IgD-negative memory B cell (primary cell): ENCODE results near the gene SLC35F3. TPM values are rescaled to one million over a fixed set of nuclear protein-coding genes. Genes with fewer than 3 reads are reported as not detected.
"Not testable (repeated sequence)": the region's sequence is repeated elsewhere in the genome, so short reads cannot be mapped to it uniquely, and the experiment has no call there.

ENCODE experiments used
- H3K27ac Mint-ChIP-seq, 3 donors: one replicate each; pipeline ENCODE4 v1.8.0; 2020 to 2022; ENCODE audit warnings: mild to moderate bottlenecking in 3 of 3, mixed read lengths in 3 of 3, moderate library complexity in 1 of 3
- H3K27me3 Mint-ChIP-seq: one replicate; pipeline ENCODE4 v1.8.0; 2021; ENCODE audit warnings: mixed read lengths
- H3K36me3 Mint-ChIP-seq: one replicate; pipeline ENCODE4 v1.8.0; 2020; ENCODE audit warnings: mild to moderate bottlenecking, mixed read lengths
- H3K4me1 Mint-ChIP-seq, 3 donors: one replicate each; pipeline ENCODE4 v1.8.0; 2020 to 2022; ENCODE audit warnings: mixed read lengths in 3 of 3, mild to moderate bottlenecking in 1 of 3
- H3K4me3 Mint-ChIP-seq, 4 donors: one replicate each; pipeline ENCODE4 v1.8.0; 2020 to 2022; ENCODE audit warnings: mild to moderate bottlenecking in 4 of 4, mixed read lengths in 4 of 4, moderate library complexity in 3 of 4
- H3K9me3 Mint-ChIP-seq, 3 donors: one replicate each; pipeline ENCODE4 v1.8.0; 2020 to 2021; ENCODE audit warnings: mixed read lengths in 3 of 3, mild to moderate bottlenecking in 1 of 3
- polyA plus RNA-seq: library from polyadenylated mRNA; unstranded; fragments of 300-500 nt; fragmentation: Illumina TruSeq; gene quantifications from one replicate; pipeline ENCODE4 v1.2.3, GENCODE V29; 2021

Gene SLC35F3
- polyA plus RNA-seq, 1 donor from 2014 or later: not detected

DNA sequence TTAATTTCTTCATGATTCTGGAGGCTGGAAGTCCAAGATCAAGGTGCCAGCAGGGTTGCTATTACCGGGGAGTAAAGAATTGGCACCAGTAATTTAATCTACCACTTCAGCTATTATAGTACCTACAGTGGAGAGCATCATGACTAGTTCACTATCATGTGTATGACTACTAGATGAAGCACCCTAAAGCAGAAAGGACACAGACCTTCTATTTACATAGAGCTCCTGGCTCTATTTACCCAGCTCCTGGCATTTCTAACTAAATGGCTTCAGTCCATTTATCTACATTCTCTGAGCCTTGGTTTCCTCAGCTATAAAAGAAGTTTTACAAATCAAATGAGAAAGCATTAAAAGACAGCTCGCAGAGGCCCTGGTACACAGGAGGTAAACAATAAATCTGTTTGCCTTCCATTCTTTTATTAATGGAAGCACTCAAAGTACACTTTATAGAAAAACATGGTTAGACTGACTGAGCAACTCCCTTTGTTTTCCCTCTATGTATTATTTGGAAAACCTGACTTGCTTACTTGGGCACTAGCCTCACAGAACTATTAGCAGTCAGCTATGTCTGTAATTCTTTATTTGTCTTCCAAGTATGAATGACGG is 203.0 kb downstream of the SLC35F3 start:
- Mint-ChIP-seq H3K27me3 (peaks cover 7% of the 10 kb centered on the region), H3K27ac (no peak overlapping the region), H3K4me1 (no peaks in the 10 kb centered on the region), H3K4me3 (no peak overlapping the region), H3K36me3 (no peaks in the 10 kb centered on the region), H3K9me3 (peaks cover 0 to 2% (median 2%) of the 10 kb centered on the region in 3 donors)

DNA sequence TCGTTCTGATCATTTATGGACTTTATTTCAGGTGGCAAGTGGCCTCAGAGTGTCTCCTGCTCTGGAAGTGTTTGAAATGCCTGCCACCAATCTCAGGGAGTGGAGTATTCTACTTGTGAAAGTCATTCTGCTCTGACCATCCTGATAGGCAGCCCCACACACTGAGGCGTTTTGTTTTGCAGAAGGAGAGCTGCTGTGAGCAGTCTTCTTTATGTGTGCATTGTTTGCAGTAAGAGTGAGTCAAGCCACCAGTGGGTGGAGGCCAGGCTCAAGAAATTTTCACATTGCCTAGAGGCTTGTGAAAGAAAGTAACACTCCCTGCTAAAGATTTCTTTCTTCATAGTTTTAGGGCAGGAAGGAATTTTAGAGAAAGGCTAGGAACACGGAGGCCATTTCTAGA is 204.4 kb downstream of the SLC35F3 start:
- no peaks in the 10 kb centered on the region for H3K4me1 Mint-ChIP-seq
- H3K27me3 Mint-ChIP-seq: peaks cover 2% of the 10 kb centered on the region
- no peak overlapping the region for H3K27ac Mint-ChIP-seq
- no peaks in the 10 kb centered on the region for H3K9me3 Mint-ChIP-seq
- H3K4me3 Mint-ChIP-seq: no peak overlapping the region
- H3K36me3 Mint-ChIP-seq: no peaks in the 10 kb centered on the region

DNA sequence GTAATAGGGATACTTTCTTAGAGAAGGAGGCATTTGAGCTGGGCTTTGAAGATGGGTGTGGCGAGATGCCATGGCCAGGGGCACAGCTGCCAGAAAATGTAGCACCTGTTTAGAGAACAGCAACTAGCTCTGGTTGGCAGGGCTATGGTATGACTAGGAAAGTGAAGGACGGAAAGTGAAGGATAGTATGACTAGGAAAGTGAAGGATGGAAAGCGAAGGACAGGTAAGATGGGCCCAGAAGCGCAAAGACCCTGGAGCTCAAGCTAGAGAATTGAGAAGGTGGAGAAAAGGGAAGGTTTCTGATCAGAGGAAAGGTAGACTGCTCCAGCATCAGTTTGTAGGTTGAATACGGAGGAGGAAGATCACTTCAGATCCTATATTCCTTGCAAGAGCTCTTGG is 205.4 kb downstream of the SLC35F3 start:
- Mint-ChIP-seq H3K4me3 (no peak overlapping the region), H3K27me3 (peaks cover 2% of the 10 kb centered on the region), H3K9me3 (no peaks in the 10 kb centered on the region), H3K4me1 (peaks cover 1 to 5% (median 2%) of the 10 kb centered on the region in 3 donors), H3K27ac (no peak overlapping the region), H3K36me3 (no peaks in the 10 kb centered on the region)

DNA sequence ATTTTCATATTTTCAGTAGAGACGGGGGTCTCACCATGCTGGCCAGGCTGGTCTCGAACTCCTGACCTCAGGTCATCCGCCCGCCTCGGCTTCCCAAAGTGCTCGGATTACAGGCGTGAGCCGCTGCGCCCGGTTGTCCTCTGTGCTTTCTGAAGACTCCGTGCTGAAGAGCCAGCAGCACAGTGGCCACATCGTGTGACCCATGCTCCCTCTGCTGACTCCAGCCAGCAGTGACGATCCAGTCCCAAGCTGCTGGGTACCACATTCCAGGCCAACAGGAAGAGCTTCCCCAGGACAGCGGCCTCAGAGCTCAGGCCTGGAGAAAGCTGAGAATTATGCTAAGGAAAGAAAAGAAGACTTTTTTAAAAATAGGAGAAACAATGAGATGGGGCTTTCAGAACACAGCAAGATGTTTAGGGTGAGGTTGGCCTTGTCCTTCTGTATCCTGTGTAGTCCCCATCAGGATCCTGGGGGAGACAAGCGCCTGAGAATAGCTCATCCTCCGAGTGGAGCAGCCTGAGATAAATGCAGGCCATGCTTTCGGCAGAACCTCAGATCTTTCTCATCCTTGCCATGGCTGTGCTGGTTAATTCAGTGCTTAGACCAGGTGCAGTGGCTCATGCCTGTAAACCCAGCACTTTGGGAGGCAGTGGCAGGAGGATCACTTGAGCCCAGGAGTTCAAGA is 207.1 kb downstream of the SLC35F3 start:
- H3K27ac Mint-ChIP-seq: no peak overlapping the region
- peaks cover 2% of the 10 kb centered on the region for H3K27me3 Mint-ChIP-seq
- peaks cover 2 to 7% (median 2%) of the 10 kb centered on the region in 3 donors for H3K4me1 Mint-ChIP-seq
- H3K4me3 Mint-ChIP-seq: no peak overlapping the region
- no peaks in the 10 kb centered on the region for H3K36me3 Mint-ChIP-seq
- no peaks in the 10 kb centered on the region for H3K9me3 Mint-ChIP-seq

DNA sequence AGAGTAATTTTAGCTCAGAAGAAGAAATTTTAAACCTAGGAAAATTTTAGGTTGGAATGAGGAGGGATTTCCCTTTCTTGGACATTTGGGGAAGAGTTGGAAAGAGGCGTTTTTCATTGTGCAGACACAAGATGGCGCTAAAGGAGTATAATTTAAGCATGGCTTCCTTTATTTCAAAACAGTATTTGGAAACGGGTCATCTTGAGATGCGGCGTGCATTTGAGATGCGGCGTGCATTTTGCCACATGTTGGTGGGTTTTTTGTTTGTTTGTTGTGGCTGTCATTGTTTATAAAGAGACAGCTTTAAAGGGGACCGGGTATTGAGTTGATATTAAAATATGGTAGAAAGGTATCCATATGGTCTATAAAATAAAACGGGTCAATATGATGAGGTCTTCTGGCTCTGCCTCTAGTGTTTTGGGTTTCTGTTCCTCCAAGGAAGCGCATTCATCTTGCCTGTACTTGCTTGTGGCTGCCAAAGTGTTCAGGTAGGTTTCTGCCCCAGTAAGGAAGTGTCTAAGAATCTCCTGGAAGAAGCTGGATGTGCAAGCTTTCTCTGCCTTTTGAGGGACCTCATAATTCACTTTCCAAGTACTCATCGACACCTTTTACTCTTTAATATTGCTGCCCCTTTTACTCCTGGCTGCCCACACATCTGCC is 210.3 kb downstream of the SLC35F3 start:
- Mint-ChIP-seq H3K4me3 (no peak overlapping the region), H3K4me1 (peaks cover 2 to 7% (median 2%) of the 10 kb centered on the region in 3 donors), H3K27me3 (peaks cover 2% of the 10 kb centered on the region), H3K27ac (no peak overlapping the region), H3K36me3 (no peaks in the 10 kb centered on the region), H3K9me3 (no peaks in the 10 kb centered on the region)

DNA sequence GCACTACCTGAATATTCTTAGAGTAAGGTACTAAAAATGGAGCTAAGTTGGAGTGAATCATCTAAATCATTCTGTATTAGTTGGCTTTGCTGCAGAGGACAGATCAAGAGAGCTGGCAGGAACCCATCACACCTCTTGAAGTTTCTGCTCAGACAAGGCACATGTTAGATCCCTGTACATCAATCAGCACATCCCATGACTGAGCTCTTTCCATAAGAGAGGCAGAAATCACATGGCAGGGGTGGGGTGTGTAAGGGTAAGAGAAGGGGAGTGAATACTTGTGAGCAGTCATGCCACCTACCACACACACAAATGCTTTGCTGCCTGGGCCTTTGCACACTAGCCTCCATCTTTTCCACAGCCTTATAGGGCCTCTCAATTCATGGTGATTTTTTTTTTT is 214.4 kb downstream of the SLC35F3 start:
- Mint-ChIP-seq H3K4me1 (peaks cover 2 to 7% (median 2%) of the 10 kb centered on the region in 3 donors), H3K27me3 (peaks cover 4% of the 10 kb centered on the region), H3K27ac (no peak overlapping the region), H3K4me3 (no peak overlapping the region), H3K36me3 (no peaks in the 10 kb centered on the region), H3K9me3 (peaks cover 0 to 7% (median 0%) of the 10 kb centered on the region in 3 donors)

DNA sequence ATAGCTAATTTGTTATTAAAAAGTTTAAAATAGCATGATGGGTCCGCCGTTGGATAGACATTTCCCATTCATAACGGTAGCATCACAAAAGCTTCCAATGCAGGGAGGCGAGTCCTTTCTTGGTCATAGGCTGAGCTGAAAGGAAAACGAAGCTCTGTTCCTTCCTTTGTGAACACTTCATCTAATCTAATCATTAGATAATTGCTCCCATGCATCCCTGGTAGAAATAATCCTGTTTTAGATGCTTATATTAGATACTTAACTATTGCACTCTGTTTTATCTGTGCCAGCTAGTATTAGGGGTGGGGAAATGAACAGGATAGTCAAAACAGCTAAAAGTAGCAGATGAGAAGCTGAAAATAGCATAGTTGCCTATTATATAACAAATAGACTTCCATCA is 215.0 kb downstream of the SLC35F3 start:
- Mint-ChIP-seq H3K4me3 (no peak overlapping the region), H3K36me3 (no peaks in the 10 kb centered on the region), H3K9me3 (peaks cover 0 to 7% (median 0%) of the 10 kb centered on the region in 3 donors), H3K27ac (no peak overlapping the region), H3K4me1 (peaks cover 2 to 6% (median 2%) of the 10 kb centered on the region in 3 donors), H3K27me3 (peaks cover 5% of the 10 kb centered on the region)

DNA sequence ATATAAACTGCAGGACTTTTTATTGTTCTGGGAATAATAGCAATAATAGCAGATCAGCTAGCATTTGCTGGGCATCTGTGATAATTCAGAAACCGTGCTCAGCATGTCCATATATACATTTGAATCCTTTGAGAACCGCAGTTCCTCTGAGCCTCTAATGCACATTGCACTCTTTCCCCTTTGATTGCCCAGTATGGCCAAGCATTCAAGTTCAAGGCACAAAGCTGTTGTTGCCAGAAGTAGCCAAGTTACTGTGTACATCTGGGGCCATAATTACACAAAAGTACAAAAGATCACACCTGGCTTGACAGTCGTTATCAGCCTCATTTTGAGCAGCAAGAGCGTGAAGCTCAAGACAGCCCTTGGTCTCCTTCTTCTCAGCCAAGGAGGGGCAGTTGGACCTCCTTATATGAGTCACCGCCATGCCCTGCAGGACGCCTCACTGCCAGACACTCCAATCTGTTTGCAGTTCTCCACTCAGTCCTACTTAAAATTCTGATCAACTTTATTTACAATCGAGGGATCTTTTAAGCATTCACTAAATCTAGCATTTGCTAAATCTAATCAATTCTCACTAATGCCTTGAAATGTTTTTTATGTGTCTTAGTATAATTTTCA is 216.0 kb downstream of the SLC35F3 start:
- Mint-ChIP-seq H3K27me3 (peaks cover 9% of the 10 kb centered on the region), H3K9me3 (peaks cover 0 to 7% (median 0%) of the 10 kb centered on the region in 3 donors), H3K27ac (no peak overlapping the region)

DNA sequence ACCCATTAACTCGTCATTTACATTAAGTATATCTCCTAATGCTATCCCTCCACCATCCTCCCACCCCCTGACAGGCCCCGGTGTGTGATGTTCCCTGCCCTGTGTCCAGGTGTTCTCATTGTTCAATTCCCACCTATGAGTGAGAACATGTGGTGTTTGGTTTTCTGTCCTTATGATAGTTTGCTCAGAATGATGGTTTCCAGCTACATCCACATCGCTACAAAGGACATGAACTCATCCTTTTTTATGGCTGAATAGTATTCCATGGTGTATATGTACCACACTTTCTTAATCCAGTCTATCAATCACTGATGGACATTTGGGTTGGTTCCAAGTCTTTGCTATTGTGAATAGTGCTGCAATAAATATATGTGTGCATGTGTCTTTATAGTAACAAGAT is 217.2 kb downstream of the SLC35F3 start:
- not testable (repeated sequence) for H3K27ac Mint-ChIP-seq, H3K4me1 Mint-ChIP-seq, H3K9me3 Mint-ChIP-seq, H3K4me3 Mint-ChIP-seq, H3K36me3 Mint-ChIP-seq
- H3K27me3 Mint-ChIP-seq: peaks cover 15% of the 10 kb centered on the region

More for the DNA sequence above, 216.0 kb downstream of the SLC35F3 start:
- Mint-ChIP-seq H3K4me3 (no peak overlapping the region), H3K36me3 (no peaks in the 10 kb centered on the region), H3K4me1 (no peaks in the 10 kb centered on the region)

DNA sequence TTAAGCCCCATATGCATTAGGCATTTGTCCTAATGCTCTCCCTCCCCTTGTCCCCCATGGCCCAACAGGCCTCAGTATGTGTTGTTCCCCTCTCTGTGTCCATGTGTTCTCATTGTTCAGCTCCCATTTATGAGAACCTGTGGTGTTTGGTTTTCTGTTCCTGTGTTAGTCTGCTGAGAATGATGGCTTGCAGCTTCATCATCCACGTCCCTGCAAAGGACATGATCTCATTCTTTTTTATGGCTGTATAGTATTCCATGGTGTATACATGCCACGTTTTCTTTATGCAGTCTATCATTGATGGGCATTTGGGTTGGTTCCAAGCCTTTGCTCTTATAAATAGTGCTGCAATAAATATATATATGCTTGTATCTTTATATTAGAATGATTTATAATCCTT is 218.1 kb downstream of the SLC35F3 start:
- H3K9me3 Mint-ChIP-seq, H3K4me1 Mint-ChIP-seq, H3K4me3 Mint-ChIP-seq, H3K36me3 Mint-ChIP-seq, H3K27ac Mint-ChIP-seq: not testable (repeated sequence)
- H3K27me3 Mint-ChIP-seq: peaks cover 20% of the 10 kb centered on the region

DNA sequence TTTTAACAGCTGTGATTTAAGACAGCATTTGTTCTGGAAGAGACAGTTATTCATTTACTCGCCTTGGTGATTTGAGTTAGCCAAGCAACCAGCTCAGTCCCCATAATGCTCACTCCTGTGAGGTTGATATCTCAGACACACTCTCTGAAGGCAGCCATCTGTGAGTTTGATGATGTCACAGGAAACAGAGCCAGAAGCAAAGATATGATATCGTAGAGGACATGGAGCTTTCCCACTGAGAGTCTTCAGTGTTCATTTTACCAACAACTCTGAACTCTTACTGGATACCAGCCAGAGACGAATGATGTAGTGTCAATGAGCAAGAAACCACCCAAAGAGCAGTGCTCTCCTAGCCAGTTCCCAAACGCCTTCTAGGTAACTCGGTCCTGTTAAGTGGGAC is 219.4 kb downstream of the SLC35F3 start:
- peaks cover 20% of the 10 kb centered on the region for H3K27me3 Mint-ChIP-seq
- H3K4me1 Mint-ChIP-seq: no peaks in the 10 kb centered on the region
- H3K9me3 Mint-ChIP-seq: peaks cover 0 to 7% (median 0%) of the 10 kb centered on the region in 3 donors
- H3K4me3 Mint-ChIP-seq: no peak overlapping the region
- no peak overlapping the region for H3K27ac Mint-ChIP-seq
- H3K36me3 Mint-ChIP-seq: no peaks in the 10 kb centered on the region

DNA sequence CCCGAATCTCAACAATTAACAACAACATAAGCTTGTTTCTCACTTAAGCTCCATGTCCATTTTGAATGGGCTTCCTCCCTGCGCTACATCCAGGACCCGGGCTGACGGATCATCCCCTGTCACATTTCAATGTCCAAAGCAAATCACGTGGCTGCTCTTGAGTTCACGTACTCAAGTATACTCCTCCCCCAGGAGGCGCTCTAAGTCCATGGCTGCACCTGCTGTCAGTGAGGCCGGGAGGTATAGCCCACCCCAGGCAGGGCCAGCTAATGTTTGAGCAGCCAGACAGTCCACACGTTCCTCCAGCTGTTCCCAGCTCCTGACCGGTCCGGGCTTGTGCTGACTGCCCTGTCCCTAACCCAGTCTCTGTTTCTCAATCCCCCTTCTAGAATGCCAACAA is 220.8 kb downstream of the SLC35F3 start:
- Mint-ChIP-seq H3K27me3 (peaks cover 20% of the 10 kb centered on the region), H3K27ac (no peak overlapping the region), H3K9me3 (peaks cover 0 to 7% (median 0%) of the 10 kb centered on the region in 3 donors), H3K4me1 (no peaks in the 10 kb centered on the region), H3K4me3 (no peak overlapping the region), H3K36me3 (no peaks in the 10 kb centered on the region)

DNA sequence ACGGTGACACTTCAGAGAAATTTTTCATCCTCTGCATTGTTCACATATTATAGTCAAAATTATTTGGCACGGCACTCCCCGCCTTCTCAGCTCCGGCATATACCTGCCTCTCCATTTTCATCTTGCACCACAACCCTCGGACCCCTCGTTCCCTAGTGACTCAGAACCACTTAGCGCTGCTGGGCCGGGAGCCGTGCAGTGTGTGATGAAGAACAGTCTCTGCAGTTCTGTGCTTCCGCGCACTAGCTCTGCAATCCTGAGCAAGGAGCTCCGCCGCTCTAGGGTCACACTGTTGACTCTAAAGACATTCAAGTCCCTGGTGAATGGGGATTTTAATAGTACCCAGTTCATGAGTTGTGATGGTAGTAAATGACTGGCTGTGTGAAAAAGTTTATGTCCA is 221.2 kb downstream of the SLC35F3 start:
- H3K27ac Mint-ChIP-seq: no peak overlapping the region
- no peaks in the 10 kb centered on the region for H3K36me3 Mint-ChIP-seq
- peaks cover 0 to 7% (median 0%) of the 10 kb centered on the region in 3 donors for H3K9me3 Mint-ChIP-seq
- H3K4me3 Mint-ChIP-seq: no peak overlapping the region
- H3K27me3 Mint-ChIP-seq: peaks cover 20% of the 10 kb centered on the region
- H3K4me1 Mint-ChIP-seq: no peaks in the 10 kb centered on the region

DNA sequence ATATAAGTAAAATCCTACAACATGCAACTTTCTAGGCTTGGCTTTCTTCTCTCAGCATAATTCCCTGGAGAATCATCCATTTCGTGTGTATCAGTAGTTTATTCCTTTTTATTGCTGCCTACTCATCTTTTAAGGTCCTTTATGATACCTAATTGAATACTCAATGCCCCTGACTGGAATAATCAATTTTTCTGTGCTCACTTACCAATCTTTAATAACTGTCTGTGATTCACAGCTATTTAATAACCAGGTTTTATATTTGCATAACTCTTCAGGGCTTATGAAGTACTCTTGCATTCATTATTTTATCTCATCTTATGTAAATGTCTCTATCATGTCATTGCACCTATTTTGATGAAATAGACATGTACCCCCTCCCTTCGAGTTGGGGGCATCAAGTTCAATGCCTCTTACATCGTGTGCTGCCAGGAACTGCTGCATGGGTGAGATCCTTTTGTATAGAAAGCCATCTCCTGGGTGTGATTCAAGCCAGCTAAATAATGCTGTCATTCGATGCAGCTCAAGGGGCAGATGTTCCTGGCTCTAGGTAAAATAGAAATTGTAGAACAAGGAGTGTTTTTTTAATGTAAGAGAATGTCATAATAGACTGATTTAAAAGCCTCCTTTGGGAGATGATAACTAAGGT is 222.7 kb downstream of the SLC35F3 start:
- no peak overlapping the region for H3K4me3 Mint-ChIP-seq
- H3K27ac Mint-ChIP-seq: no peak overlapping the region
- no peaks in the 10 kb centered on the region for H3K36me3 Mint-ChIP-seq
- peaks cover 0 to 5% (median 0%) of the 10 kb centered on the region in 3 donors for H3K9me3 Mint-ChIP-seq
- no peaks in the 10 kb centered on the region for H3K4me1 Mint-ChIP-seq
- H3K27me3 Mint-ChIP-seq: peaks cover 20% of the 10 kb centered on the region

DNA sequence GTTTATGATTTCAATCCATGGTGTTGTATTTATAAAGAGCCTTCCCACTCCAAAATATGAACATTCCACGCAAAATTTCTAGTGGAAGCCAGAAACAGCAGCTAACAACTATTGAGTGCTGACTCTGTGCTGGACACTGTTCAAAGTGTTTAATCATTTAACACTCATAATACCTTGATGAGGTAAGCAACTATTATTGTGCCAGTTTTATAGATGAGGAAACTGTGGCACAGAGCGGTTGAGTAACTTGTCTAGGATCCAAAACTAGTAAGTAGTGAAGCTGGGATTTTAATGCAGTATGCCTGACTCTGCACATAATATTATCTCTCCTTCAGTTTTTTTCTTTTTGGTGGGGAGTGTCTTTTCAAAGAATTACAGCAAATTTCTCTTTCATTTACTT is 228.3 kb downstream of the SLC35F3 start:
- H3K36me3 Mint-ChIP-seq: no peaks in the 10 kb centered on the region
- H3K27ac Mint-ChIP-seq: no peak overlapping the region
- no peaks in the 10 kb centered on the region for H3K9me3 Mint-ChIP-seq
- H3K27me3 Mint-ChIP-seq: peaks cover 10% of the 10 kb centered on the region
- H3K4me1 Mint-ChIP-seq: no peaks in the 10 kb centered on the region
- no peak overlapping the region for H3K4me3 Mint-ChIP-seq
